ENCODE measurements around the gene HMGCR.
A peak's percentile ranks its signal among the peaks of the same experiment; 100 is the strongest.
"Not testable (repeated sequence)": the region's sequence is repeated elsewhere in the genome, so short reads cannot be mapped to it uniquely, and the experiment has no call there.

HMGCR gene

GRCh38 chr5:75325242-75325641 is 11.8 kb upstream of the HMGCR start:
- no peaks in the 10 kb centered on the region for H3K9me3 ChIP-seq (ENCODE audit: control insufficient read depth, insufficient read depth, low read length)

GRCh38 chr5:75330404-75330803 is 6.6 kb upstream of the HMGCR start:
- H3K27me3 ChIP-seq (ENCODE audit: control insufficient read depth, insufficient read depth, low read length) = no peaks in the 10 kb centered on the region
- no peaks in the 10 kb centered on the region for H3K36me3 ChIP-seq (ENCODE audit: control insufficient read depth, insufficient read depth, low read length)
- no peak overlapping the region for H3K4me3 ChIP-seq (ENCODE audit: low read depth, low read length)
- H3K9me3 ChIP-seq (ENCODE audit: control insufficient read depth, insufficient read depth, low read length) = no peaks in the 10 kb centered on the region
- no peaks in the 10 kb centered on the region for H3K4me1 ChIP-seq (ENCODE audit: control insufficient read depth, insufficient read depth, low read length)
- no peak overlapping the region for H3K9ac ChIP-seq (ENCODE audit: low read depth, low read length)

More at GRCh38 chr5:75325242-75325641, 11.8 kb upstream of the HMGCR start:
- Histone ChIP-seq H3K9ac (ENCODE audit: low read depth, low read length) (no peak overlapping the region), H3K36me3 (ENCODE audit: control insufficient read depth, insufficient read depth, low read length) (no peaks in the 10 kb centered on the region), H3K27me3 (ENCODE audit: control insufficient read depth, insufficient read depth, low read length) (no peaks in the 10 kb centered on the region), H3K4me3 (ENCODE audit: low read depth, low read length) (no peak overlapping the region), H3K4me1 (ENCODE audit: control insufficient read depth, insufficient read depth, low read length) (peaks cover 10% of the 10 kb centered on the region)

DNA sequence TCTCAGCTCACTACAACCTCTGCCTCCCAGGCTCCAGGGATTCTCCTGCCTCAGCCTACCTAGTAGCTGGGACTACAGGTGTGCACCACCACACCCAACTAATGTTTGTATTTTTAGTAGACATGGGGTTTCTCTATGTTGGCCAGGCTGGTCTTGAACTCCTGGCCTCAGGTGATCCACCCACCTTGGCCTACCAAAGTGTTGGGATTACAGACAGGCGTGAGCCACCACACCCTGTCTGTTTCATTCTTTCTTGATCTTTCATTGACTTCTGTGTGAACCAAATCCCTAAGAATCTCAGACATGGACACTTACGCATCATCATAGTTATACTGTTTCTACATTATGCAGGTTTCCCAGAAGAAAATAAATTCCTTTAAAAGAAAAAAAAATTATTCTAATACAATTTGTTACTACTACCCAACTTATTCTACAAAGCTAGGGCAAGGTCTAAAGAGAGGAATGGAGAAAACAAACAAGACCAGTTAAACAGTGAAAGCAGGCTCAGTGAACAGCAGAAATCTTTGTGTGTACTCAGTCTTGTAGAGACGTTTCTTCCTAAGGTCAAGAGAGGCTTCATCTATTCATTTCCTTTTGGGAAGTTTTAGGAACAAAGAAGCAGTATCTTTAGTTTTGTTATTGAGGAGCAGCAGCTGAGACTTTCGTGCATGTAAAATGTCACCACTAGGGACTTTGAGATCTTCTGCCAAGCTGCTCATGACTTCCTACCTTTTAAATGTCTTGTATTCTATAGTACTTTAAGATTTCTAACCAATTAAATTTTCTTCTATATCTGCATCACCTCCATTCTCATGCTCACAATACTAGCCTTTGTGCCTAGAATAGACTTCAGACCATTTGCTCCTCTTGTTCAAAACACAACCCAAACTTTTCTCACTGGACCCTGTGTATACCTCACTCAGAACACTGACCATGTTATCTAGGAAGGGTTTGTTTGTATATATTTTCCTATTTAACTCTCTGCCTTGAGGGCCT is 5.6 kb upstream of the HMGCR start:
- no peaks in the 10 kb centered on the region for H3K27me3 ChIP-seq (ENCODE audit: control insufficient read depth, insufficient read depth, low read length)
- no peak overlapping the region for H3K9ac ChIP-seq (ENCODE audit: low read depth, low read length)
- no peaks in the 10 kb centered on the region for H3K9me3 ChIP-seq (ENCODE audit: control insufficient read depth, insufficient read depth, low read length)
- no peaks in the 10 kb centered on the region for H3K36me3 ChIP-seq (ENCODE audit: control insufficient read depth, insufficient read depth, low read length)
- H3K4me3 ChIP-seq (ENCODE audit: low read depth, low read length) = no peak overlapping the region
- H3K4me1 ChIP-seq (ENCODE audit: control insufficient read depth, insufficient read depth, low read length) = no peaks in the 10 kb centered on the region

- not testable (repeated sequence) for H3K9me3 ChIP-seq (ENCODE audit: control insufficient read depth, insufficient read depth, low read length); H3K36me3 ChIP-seq (ENCODE audit: control insufficient read depth, insufficient read depth, low read length); H3K4me1 ChIP-seq (ENCODE audit: control insufficient read depth, insufficient read depth, low read length); H3K4me3 ChIP-seq (ENCODE audit: low read depth, low read length); H3K9ac ChIP-seq (ENCODE audit: low read depth, low read length); H3K27me3 ChIP-seq (ENCODE audit: control insufficient read depth, insufficient read depth, low read length)
These were observed 3.3 kb upstream of the HMGCR start for GRCh38 chr5:75333759-75334158.

DNA sequence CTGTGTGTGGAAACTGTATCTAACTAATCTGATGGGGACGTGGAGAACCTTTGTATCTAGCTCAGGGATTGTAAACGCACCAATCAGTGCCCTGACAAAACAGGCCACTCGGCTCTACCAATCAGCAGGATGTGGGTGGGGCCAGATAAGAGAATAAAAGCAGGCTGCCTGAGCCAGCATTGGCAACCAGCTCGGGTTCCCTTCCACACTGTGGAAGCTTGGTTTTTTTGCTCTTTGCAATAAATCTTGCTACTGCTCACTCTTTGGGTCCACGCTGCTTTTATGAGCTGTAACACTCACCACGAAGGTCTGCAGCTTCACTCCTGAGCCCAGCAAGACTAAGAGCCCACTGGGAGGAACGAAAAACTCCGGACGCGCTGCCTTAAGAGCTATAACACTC is 2.6 kb upstream of the HMGCR start:
- H3K9me3 ChIP-seq (ENCODE audit: control insufficient read depth, insufficient read depth, low read length); H3K27me3 ChIP-seq (ENCODE audit: control insufficient read depth, insufficient read depth, low read length); H3K36me3 ChIP-seq (ENCODE audit: control insufficient read depth, insufficient read depth, low read length); H3K9ac ChIP-seq (ENCODE audit: low read depth, low read length); H3K4me1 ChIP-seq (ENCODE audit: control insufficient read depth, insufficient read depth, low read length); H3K4me3 ChIP-seq (ENCODE audit: low read depth, low read length): not testable (repeated sequence)

- peaks cover 7% of the 10 kb centered on the region for H3K4me1 ChIP-seq (ENCODE audit: control insufficient read depth, insufficient read depth, low read length)
These were observed 1.5 kb upstream of the HMGCR start for GRCh38 chr5:75335486-75335885.

DNA sequence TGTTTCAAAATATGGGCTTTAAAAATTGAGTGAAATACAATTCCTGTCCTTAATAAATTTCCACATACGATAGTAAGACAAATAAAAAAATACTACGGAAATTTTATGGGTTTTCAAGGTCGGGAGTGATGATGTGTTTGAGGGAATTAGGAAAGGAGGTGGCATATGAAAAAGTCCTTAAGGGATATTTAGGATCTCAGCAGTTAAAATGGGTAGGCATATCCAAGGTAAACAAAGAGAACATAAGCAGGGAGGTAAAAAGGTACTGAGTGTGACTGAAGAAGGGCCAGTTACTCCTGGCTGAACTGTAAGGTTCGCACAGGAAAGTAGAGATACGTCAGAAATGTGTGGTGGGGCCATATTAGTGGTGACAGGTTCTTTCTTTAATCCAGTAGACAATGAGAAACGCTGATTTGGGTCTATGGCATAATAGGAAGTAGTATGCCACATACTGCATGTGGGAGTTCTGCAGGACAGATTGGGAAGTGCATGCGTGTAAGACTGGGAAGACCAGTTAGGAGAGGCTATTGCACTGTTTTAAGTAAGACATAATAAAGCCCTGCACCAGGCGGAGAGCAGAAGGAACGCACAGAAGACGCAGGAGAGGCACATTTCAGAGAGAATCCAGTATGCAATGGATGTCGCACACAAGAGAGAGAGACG is 937 bp upstream of the HMGCR start:
- peak overlapping the region; percentile 84 for H3K9ac ChIP-seq (ENCODE audit: low read depth, low read length)
- H3K4me3 ChIP-seq (ENCODE audit: low read depth, low read length) = peak overlapping the region; percentile 81
- no peaks in the 10 kb centered on the region for H3K36me3 ChIP-seq (ENCODE audit: control insufficient read depth, insufficient read depth, low read length)
- peaks cover 11% of the 10 kb centered on the region for H3K4me1 ChIP-seq (ENCODE audit: control insufficient read depth, insufficient read depth, low read length)
- no peaks in the 10 kb centered on the region for H3K27me3 ChIP-seq (ENCODE audit: control insufficient read depth, insufficient read depth, low read length)
- no peaks in the 10 kb centered on the region for H3K9me3 ChIP-seq (ENCODE audit: control insufficient read depth, insufficient read depth, low read length)

More at GRCh38 chr5:75335486-75335885, 1.5 kb upstream of the HMGCR start:
- no peaks in the 10 kb centered on the region for H3K27me3 ChIP-seq (ENCODE audit: control insufficient read depth, insufficient read depth, low read length)
- H3K36me3 ChIP-seq (ENCODE audit: control insufficient read depth, insufficient read depth, low read length) = no peaks in the 10 kb centered on the region
- no peak overlapping the region for H3K4me3 ChIP-seq (ENCODE audit: low read depth, low read length)
- no peaks in the 10 kb centered on the region for H3K9me3 ChIP-seq (ENCODE audit: control insufficient read depth, insufficient read depth, low read length)
- H3K9ac ChIP-seq (ENCODE audit: low read depth, low read length) = no peak overlapping the region

GRCh38 chr5:75337366-75338021 is 474 bp downstream of the HMGCR start:
- H3K4me1 ChIP-seq (ENCODE audit: control insufficient read depth, insufficient read depth, low read length) = peaks cover 13% of the 10 kb centered on the region
- H3K27me3 ChIP-seq (ENCODE audit: control insufficient read depth, insufficient read depth, low read length) = no peaks in the 10 kb centered on the region
- H3K36me3 ChIP-seq (ENCODE audit: control insufficient read depth, insufficient read depth, low read length) = no peaks in the 10 kb centered on the region
- H3K9ac ChIP-seq (ENCODE audit: low read depth, low read length) = peak overlapping the region; percentile 79
- peak overlapping the region; percentile 93 for H3K4me3 ChIP-seq (ENCODE audit: low read depth, low read length)
- H3K9me3 ChIP-seq (ENCODE audit: control insufficient read depth, insufficient read depth, low read length) = no peaks in the 10 kb centered on the region

DNA sequence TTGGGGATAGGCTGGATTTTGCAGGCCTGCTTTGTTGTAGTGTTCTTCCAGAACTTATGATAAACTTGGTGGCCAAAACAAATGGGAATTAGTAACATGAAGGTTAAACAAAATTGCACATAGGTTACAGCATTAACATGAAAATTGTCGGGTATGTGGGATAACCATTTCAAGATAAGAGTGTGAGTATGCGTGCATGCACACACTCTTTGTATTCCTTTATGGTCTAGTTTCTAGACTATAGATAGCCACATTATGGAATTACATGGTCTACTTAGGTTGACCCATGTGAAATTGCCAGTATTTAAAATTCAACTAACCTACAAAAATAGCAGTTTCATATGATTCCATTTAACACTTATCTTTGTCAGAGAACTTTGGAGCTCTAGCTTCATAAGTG is 1.4 kb downstream of the HMGCR start:
- H3K9ac ChIP-seq (ENCODE audit: low read depth, low read length) = no peak overlapping the region
- peaks cover 13% of the 10 kb centered on the region for H3K4me1 ChIP-seq (ENCODE audit: control insufficient read depth, insufficient read depth, low read length)
- no peaks in the 10 kb centered on the region for H3K36me3 ChIP-seq (ENCODE audit: control insufficient read depth, insufficient read depth, low read length)
- peak overlapping the region; percentile 93 for H3K4me3 ChIP-seq (ENCODE audit: low read depth, low read length)
- H3K27me3 ChIP-seq (ENCODE audit: control insufficient read depth, insufficient read depth, low read length) = no peaks in the 10 kb centered on the region
- no peaks in the 10 kb centered on the region for H3K9me3 ChIP-seq (ENCODE audit: control insufficient read depth, insufficient read depth, low read length)

- Histone ChIP-seq H3K4me1 (ENCODE audit: control insufficient read depth, insufficient read depth, low read length) (peaks cover 13% of the 10 kb centered on the region), H3K9me3 (ENCODE audit: control insufficient read depth, insufficient read depth, low read length) (no peaks in the 10 kb centered on the region), H3K9ac (ENCODE audit: low read depth, low read length) (no peak overlapping the region), H3K27me3 (ENCODE audit: control insufficient read depth, insufficient read depth, low read length) (no peaks in the 10 kb centered on the region), H3K4me3 (ENCODE audit: low read depth, low read length) (no peak overlapping the region), H3K36me3 (ENCODE audit: control insufficient read depth, insufficient read depth, low read length) (peaks cover 6% of the 10 kb centered on the region)
These were observed 3.9 kb downstream of the HMGCR start for GRCh38 chr5:75340714-75341478.

- Histone ChIP-seq H3K4me3 (ENCODE audit: low read depth, low read length) (no peak overlapping the region), H3K9ac (ENCODE audit: low read depth, low read length) (no peak overlapping the region), H3K36me3 (ENCODE audit: control insufficient read depth, insufficient read depth, low read length) (peaks cover 9% of the 10 kb centered on the region), H3K27me3 (ENCODE audit: control insufficient read depth, insufficient read depth, low read length) (no peaks in the 10 kb centered on the region), H3K9me3 (ENCODE audit: control insufficient read depth, insufficient read depth, low read length) (no peaks in the 10 kb centered on the region), H3K4me1 (ENCODE audit: control insufficient read depth, insufficient read depth, low read length) (peaks cover 13% of the 10 kb centered on the region)
These were observed 4.9 kb downstream of the HMGCR start for GRCh38 chr5:75341934-75342333.

Measured in iPS-15b (cell line).